Fibroblast of the aortic adventitia (primary cell): Measurements from ENCODE around the gene N4BP2L2. TPM values are rescaled to one million over a fixed set of nuclear protein-coding genes. Genes with fewer than 3 reads are reported as not detected.

Experiments
- DNase-seq: peaks from one replicate; pipeline ENCODE4 v3.0.0-alpha.2; 2010; ENCODE audit warnings: low read depth
- H3K4me3 ChIP-seq: 2 replicates; pipeline ENCODE4 v1.5.1; 2011; ENCODE audit warnings: low read depth, mild to moderate bottlenecking, control low read depth, low read length, moderate library complexity
- CTCF ChIP-seq: IDR thresholded peaks from 2 replicates; pipeline ENCODE4 v1.5.1; 2011; ENCODE audit warnings: mild to moderate bottlenecking, low read length, control low read depth, inconsistent platforms; ENCODE audit not compliant: insufficient read depth
- total RNA-seq: library from RNA; depleted of rRNA; stranded (reverse); fragments of >200 nt; gene quantifications from 2 replicates; pipeline ENCODE4 v1.2.3, GENCODE V29; 2012; ENCODE audit warnings: low replicate concordance

The N4BP2L2 gene
- total RNA-seq, 1 donor, result 157 TPM

GRCh38 chr13:32454886-32455593 is 83.6 kb downstream of the N4BP2L2 start:
- TF ChIP-seq CTCF, result no peak
- no peak for DNase-seq

GRCh38 chr13:32453981-32454380 is 84.6 kb downstream of the N4BP2L2 start:
- no peak for DNase-seq
- TF ChIP-seq CTCF, result no peak
- H3K4me3 ChIP-seq, result no peak overlapping the region

More at GRCh38 chr13:32454886-32455593, 83.6 kb downstream of the N4BP2L2 start:
- no peak overlapping the region for H3K4me3 ChIP-seq

- TF ChIP-seq CTCF, result no peak
- no peak for DNase-seq
- H3K4me3 ChIP-seq, result no peak overlapping the region
Measured at GRCh38 chr13:32448972-32449371, 89.6 kb downstream of the N4BP2L2 start.

GRCh38 chr13:32447894-32448623 is 90.5 kb downstream of the N4BP2L2 start:
- TF ChIP-seq CTCF, result no peak
- no peak for DNase-seq
- no peak overlapping the region for H3K4me3 ChIP-seq

GRCh38 chr13:32446773-32447465 is 91.7 kb downstream of the N4BP2L2 start:
- no peak for TF ChIP-seq CTCF
- no peak overlapping the region for H3K4me3 ChIP-seq
- DNase-seq, result peak; percentile 15

- TF ChIP-seq CTCF, result no peak
- DNase-seq, result no peak
- no peak overlapping the region for H3K4me3 ChIP-seq
Measured at GRCh38 chr13:32446220-32446619, 92.4 kb downstream of the N4BP2L2 start.
